HG03280 (cell line): ENCODE results near the gene USP6.
"Not testable (repeated sequence)": the region's sequence is repeated elsewhere in the genome, so short reads cannot be mapped to it uniquely, and the experiment has no call there.

ENCODE experiments used
- ATAC-seq: cut with Tn5 transposase; IDR thresholded peaks from one replicate; pipeline ENCODE4 v1.9.1; 2021; ENCODE audit warnings: mild to moderate bottlenecking, moderate library complexity; ENCODE audit not compliant: unreplicated experiment

Gene USP6

GRCh38 chr17:5121186-5121841, 5.5 kb downstream of the USP6 start:
- ATAC-seq = no peak

GRCh38 chr17:5122056-5122455, 6.2 kb downstream of the USP6 start:
- ATAC-seq = not testable (repeated sequence)

DNA sequence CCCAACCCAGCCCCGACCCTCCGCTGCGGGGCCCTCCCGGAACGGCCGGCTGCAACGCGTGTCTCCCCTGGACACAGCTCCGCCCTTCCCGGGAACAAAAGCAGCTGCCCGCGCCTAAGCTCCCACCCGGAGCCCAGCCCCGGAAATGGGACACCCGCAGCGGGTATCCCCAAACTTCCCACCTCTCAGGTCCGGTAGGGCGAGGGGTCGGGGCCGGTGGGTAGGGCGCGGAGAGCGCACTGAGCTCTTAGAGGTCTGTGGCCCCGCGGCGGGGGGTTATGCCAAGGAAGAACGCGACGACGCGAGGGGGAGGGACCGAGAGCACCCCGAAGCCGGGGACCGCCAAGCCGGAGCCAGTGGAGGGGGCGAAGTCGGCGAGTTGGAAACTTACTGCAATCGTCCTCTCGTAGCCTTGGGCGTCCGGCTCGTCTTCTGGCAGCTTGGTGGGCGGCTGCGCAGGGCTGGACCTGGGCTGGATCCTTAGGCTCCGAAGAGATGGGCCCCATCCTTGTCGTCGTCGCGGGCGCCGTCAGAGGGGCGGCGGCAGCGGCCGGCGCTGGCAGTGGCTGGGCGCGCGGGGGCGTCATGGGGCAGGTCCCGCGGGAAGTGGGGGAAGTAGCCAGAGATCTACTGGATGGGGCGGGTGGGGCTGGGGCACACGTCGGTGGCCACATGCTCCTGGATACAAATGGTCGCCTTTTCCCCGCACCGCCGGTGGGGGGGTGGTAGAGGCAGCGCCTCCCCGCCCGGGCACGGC, 6.9 kb downstream of the USP6 start:
- no peak for ATAC-seq

GRCh38 chr17:5123343-5124124, 7.7 kb downstream of the USP6 start:
- ATAC-seq = no peak

DNA sequence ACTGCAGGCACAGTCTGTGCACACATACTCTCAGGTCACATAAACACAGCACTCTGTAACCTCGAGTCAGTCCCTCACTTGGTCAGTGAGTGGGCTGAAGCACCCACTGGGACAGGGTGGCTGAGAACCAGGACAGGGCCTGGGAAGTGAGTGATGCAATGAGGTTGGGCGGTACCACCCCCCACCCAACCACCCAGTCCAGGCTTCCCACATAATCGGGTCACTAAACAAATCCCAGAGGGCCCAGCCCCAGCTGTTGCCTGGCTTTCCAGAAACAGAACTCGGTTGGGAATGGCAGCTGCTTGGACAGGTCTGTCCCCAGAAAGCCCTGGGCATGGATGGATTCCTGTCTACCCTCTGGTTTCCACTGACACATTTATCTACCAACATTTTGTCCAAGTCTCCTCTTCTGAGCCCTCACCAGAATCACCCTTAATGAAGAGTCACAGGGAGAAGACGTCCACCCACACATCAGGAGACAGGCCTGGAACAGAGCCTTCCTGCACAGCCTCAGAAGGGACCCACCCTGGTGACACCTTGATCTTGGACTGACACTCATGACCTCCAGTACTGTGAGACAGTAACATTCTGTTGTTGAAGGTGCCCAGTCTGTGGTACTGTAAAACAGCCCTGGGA, 8.4 kb downstream of the USP6 start:
- ATAC-seq = not testable (repeated sequence)

GRCh38 chr17:5124896-5125295, 9.1 kb downstream of the USP6 start:
- not testable (repeated sequence) for ATAC-seq

DNA sequence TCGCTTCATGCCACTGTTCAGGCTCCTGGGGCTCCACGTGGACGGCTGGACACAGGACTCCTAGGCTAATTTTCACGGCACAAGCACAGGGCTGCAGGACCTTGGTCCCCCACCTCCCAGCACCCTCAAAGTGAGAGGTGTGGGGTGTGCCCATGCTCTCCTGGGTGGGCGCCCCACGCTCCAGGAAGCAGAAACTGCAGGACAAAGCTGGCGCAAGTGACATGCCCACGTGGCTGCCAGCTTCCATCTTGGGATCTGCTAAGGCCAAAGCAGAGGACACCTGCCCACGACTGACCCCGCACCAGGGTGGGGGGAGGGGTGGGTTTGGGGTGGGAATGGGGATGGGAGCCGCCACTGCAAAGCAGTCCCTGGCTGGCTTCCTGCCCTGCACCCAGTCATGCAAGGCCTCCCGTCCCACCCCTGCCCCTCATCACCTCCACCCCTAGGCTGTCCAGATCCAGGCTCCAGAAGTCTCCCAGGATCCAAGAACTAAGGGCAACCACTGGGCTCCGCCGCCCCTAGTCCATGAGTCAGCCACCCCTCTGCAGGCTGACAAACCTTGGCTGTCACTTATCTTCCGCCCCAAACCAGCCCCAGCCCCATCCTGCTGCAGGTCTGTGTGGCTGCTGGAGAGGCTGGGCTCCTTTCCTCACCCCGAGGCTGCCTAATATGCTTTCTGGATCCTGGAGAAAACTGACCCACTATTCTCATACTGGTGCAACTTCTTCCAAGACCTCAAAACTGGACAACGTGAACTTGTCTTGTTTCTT, 11.1 kb downstream of the USP6 start:
- ATAC-seq = no peak

- no peak for ATAC-seq
These were observed 12.1 kb downstream of the USP6 start for GRCh38 chr17:5127910-5128309.

GRCh38 chr17:5128387-5128786, 12.6 kb downstream of the USP6 start:
- not testable (repeated sequence) for ATAC-seq

DNA sequence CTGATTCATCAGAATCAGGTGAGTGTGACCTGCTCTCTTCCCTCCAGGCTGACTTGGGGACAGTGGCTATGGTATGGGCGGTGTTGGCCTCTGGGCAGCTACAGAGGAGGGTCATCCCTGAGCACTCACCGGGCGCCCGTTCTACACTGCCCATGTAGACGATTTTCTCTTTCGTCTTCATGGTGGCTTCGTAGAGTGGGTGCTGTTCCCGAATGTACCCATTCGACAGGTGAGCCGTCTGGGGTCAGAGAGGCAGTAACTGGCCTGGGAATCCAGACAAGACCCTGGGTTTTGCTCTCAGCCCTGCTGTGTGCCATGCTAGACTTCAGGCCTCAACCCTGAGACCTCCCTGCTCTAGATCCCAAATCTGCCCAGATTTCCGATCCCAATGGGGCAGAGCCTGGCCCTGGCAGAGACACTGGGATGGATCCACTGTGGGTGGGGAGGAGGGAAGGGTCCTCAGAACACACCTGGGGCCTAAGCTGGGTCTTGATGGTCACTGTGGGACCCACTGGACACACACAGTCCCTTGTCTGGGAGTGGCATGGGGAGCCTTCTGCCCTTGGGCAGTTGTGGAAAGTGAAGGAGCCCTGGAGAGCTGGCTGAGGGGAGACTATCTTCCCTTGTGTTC, 13.2 kb downstream of the USP6 start:
- no peak for ATAC-seq

GRCh38 chr17:5129770-5130169, 13.9 kb downstream of the USP6 start:
- not testable (repeated sequence) for ATAC-seq

GRCh38 chr17:5130261-5130660, 14.4 kb downstream of the USP6 start:
- not testable (repeated sequence) for ATAC-seq

DNA sequence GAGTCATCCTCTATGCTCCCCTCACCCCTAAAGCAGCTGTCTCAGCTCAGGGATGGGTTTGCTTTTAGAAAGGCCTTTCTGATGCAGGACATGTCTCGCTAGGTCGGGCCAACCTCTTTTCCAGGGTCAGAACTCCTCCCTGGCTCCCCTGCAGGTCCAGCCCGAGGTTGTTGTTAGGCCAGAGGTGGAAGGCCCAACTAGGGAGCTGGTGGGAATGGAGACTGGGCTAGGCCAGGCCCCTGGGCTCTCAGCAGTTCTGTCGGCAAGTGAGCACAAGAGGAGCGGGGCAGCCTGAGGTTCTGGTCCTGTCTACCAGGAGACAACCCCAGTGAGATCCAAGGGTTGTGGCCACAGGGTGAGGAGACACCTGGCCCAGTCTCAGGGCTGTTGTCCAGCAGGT, 14.9 kb downstream of the USP6 start:
- not testable (repeated sequence) for ATAC-seq

DNA sequence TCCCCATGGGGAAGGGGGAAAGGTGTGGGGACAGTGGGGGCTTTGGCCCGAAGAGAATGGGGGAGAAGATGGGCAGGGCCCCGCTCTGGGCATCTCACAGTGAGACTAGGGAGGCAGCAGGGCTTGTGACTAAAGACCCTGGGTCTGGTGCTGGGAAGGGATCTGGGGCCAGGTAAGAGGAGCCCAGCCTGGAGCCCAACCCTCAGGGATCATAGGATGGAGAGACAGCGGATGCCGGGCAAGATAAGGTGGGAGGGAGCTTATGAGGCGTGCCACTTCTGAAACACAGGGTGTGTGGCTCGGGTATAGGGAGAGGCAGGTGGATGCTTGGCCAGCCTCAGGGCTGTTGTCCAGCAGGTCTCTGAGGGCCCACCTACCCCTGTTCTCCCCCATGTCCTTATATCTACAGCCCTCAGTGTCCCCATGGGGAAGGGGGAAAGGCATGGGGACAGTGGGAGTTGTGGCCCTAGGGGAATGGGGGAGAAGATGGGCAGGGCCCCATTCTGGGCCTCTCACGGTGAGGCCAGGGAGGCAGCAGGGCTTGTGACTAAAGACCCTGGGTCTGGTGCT, 15.4 kb downstream of the USP6 start:
- no peak for ATAC-seq

- not testable (repeated sequence) for ATAC-seq
These were observed 16.1 kb downstream of the USP6 start for GRCh38 chr17:5131799-5132502.

- not testable (repeated sequence) for ATAC-seq
These were observed 16.8 kb downstream of the USP6 start for GRCh38 chr17:5132503-5133225.

GRCh38 chr17:5133311-5133710, 17.5 kb downstream of the USP6 start:
- ATAC-seq = no peak

- not testable (repeated sequence) for ATAC-seq
These were observed 18.1 kb downstream of the USP6 start for GRCh38 chr17:5133961-5134360.
